Stimulated activated naive CD4-positive, alpha-beta T cell (primary cell): ENCODE results near the gene HDLBP.

ENCODE experiments used
- DNase-seq, 6 experiments: peaks; one replicate each; lab custom pipeline; 2025; lab: John Stamatoyannopoulos, UW

The HDLBP gene

DNA sequence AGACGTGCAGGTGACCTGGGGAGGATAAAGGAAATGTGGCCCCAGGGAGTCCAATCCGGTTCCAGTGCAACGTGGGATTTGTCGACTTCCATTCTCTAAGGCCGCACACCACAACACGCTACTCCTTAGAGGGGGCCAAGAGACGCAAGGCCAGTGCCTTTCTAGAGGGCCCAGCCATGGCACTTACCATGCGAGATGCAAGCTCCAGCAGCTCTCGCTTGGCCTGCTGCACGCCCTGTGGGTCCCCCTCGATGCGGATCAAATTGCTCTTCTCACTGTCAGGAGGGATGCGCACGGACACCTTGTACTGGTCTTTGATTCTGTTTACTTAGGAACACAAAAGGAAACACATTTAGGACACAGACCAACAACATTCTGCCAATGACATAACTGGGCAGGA, 65.8 kb downstream of the HDLBP start:
- DNase-seq = no peak

- no peak for DNase-seq
These were observed 66.6 kb downstream of the HDLBP start for GRCh38 chr2:241248897-241249296.

DNA sequence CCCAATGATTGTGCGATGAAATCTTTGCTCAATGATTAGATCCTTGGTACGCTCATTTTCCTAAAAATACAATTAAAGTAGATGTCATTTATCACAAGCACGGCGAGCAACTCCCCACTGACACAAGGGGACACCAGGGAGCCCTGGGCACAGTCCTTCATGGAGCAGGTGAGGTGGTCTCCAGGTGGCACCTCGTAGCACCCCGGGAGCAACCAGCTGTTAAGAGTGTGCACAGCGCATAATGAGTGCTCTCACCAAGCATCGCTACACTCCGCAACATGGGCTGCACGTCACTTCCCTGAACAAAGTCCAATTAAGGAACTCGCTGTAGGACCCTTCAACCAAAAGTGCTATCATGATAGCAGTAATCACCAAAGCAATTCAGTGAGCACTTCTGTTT, 67.2 kb downstream of the HDLBP start:
- DNase-seq = no peak

DNA sequence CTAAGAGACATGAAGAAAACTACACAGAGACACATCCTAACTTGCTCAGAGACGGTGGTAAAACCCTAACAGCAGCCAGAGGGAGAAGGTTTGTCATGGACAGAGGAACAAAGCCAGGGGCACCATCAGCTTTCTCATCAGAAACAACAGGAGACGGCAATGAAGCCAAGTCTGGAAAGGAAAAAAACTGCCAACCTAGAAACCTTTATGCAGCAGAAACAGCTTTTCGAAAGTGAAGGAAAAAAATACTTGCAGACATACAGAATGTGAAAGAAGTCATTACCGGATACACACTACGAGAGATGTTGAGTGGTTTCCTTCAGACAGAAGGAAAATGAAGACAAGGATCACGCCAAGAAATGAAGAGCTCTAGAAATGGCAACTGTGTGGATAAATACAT, 71.1 kb downstream of the HDLBP start:
- no peak for DNase-seq

DNA sequence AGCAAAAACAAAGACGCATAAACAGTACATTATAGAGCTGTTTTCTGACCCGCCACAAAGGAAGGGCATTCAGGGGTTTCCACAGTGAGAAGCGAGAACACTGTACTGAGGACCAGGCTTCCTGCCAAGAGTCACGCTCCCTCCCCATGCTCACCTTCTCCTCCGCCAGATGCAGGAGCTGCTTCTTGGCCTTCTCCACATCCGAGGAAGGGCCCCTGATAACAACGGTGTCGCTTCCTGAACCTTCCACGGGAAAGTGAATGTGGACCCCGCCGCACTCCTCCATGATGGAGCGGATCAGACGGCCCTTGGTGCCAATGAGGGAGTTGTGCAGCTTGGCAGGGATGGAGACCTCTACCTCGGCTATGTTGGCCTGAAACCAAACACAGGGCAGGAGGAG, 73.2 kb downstream of the HDLBP start:
- DNase-seq = no peak

- no peak for DNase-seq
These were observed 73.8 kb downstream of the HDLBP start for GRCh38 chr2:241241669-241242068.

GRCh38 chr2:241240320-241241004, 75.0 kb downstream of the HDLBP start:
- DNase-seq = no peak

GRCh38 chr2:241239552-241240202, 75.8 kb downstream of the HDLBP start:
- no peak for DNase-seq

GRCh38 chr2:241238693-241239198, 76.7 kb downstream of the HDLBP start:
- no peak for DNase-seq

- DNase-seq = no peak
These were observed 77.5 kb downstream of the HDLBP start for GRCh38 chr2:241237949-241238371.

DNA sequence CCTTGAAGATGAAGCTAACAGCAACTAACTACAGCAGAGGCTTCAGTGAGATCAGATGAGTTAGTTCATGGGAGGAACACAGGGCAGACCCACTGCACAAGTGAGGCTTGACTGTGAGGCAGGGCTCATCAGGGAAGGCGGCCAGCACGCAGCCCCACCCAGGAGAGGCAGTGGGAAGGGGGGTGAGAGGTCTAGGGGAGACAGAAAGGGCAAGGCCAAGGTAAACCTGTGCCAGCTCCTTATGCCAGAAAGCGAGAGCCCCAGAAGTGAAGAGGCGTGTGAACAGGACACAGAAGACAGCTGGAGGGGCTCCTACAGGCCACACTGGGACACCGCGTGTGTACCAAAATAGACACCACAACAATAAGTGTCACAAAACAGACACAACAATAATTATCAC, 78.4 kb downstream of the HDLBP start:
- DNase-seq = no peak

DNA sequence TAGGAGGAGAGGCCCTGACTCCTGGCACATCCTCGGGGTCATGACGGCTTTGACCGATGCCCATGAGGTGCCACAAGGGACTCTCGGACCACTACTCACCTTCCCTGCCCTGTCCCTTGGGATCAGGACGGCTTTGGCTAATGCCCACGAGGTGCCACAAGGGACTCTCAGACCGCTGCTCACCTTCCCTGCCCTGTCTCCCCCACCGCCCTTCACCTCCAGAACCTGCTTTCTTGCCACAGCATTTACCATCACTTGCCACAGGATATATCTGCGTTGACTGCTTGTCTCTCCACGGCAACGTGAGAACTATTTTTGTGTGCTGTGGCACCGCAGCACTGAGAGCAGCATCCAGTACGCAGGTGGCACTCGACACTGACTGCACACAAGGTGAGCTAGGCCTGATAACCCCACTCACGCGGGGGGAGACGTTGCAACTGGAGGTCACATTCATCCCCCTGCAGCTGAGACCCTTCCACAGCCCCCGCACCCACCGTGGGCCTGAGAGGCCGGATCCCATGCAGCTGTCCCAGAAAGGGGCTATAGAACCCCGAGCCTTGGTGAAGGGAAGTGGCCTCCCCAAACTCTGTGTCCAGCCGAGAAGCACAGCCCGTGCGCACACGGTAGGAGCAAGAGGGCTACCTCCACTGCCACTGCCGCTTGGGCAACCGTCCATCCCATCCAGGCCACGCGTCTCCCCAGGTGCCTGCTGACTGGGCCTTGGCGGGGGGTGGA, 79.4 kb downstream of the HDLBP start:
- no peak for DNase-seq

DNA sequence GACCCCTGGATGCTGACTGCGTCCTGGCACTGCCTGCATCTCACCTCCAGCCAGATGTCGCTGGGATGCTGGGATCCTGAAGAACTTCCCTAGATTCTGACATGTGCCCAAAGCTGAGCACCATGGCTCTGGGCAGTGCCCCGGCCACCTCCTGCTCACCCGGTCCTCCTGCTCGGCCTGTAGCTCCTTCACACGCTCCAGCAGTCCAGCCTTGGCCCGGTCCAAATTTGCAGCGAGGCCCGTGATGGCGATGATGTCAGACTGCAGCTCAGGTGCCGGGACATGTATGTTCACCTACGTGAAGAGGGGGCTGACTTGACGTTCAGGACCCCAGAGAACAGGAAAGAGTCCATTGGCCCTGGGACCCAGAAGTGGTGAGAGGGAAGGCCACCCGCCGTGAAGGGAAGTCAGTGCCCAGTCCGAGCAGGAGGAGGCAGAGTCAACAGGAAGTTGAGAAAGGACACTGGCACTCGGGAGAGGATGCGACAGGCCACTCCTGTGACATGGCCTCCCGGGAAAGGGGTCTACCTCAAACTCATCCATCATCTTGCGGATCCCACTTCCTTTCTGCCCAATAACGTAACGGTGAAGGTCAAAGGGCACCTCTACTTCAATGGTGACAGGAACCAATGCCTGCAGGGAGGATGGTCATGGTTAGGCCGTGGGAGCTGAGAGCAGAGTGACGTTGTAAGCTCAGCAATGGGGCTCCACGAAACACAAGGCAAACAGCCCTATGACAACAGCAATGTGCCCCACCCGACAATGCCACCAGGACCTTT, 80.3 kb downstream of the HDLBP start:
- no peak for DNase-seq

- no peak for DNase-seq
These were observed 81.2 kb downstream of the HDLBP start for GRCh38 chr2:241234066-241234790.

- no peak for DNase-seq
These were observed 82.5 kb downstream of the HDLBP start for GRCh38 chr2:241232736-241233575.

GRCh38 chr2:241230435-241230834, 85.0 kb downstream of the HDLBP start:
- DNase-seq = no peak

- DNase-seq = no peak
These were observed 85.7 kb downstream of the HDLBP start for GRCh38 chr2:241229563-241230401.

- DNase-seq = no peak
These were observed 86.5 kb downstream of the HDLBP start for GRCh38 chr2:241228860-241229516.
